Measurements from ENCODE around the gene CD164.
"Not testable (repeated sequence)": the region's sequence is repeated elsewhere in the genome, so short reads cannot be mapped to it uniquely, and the experiment has no call there.

CD164 gene

DNA sequence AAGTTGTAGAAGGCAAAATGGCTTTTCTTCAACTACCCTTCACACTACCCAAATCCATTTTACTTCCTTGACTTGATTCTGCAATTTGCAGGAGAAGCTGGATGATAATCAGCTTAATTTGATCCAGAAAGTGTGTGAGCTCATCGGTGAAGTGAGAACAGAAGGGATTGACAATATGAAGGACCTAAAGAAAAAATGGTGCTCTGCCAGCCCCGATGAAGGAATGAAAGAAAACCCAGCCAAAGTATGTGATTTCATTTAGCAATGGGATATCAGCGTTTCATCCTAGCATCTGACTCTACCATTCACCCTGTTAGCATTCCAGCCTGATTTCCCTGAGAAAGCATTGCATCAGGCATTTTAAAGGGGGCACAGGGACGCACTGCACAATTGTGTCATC, 41.5 kb downstream of the CD164 start:
- no peak for DNase-seq

- no peak for DNase-seq
Measured at GRCh38 chr6:109339906-109340678, 42.2 kb downstream of the CD164 start.

DNA sequence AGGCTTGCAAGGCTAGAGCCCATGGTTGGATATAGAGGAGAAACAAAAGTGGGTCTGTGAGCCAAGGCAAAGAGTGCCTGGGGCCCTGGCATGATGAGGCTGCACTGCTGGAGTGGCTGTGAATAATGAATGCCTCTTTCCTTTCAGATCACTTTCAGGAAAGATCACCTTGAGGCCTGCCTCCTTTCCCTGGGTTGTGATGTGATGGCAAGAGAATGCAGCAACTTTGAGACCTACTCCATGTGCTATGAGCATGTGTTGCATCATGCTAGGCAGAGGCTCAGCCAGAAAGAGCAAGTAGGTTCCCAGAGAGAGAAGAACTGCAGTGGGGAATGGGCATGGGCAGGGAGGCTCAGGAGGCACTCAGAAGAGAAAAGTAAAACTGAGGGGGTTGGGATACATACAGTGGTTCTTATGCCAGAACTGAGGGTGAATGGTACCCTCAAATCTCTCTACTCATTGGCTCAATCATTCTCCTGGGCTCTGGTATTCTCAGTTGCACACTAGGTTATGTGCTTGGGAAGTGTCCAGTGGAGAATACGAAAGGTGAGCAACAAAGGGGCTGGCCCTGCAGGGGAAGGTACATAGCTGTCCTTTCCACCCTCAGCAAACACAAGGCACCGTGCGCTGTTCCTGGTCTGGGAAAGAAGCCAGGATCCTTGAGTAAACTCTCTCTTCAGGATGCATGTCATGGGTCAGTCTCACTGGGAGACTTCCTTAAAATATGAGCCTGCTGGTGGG, 45.9 kb downstream of the CD164 start:
- no peak for DNase-seq

- DNase-seq = not testable (repeated sequence)
Measured at GRCh38 chr6:109333870-109334269, 48.4 kb downstream of the CD164 start.

- DNase-seq = no peak
Measured at GRCh38 chr6:109332748-109333147, 49.5 kb downstream of the CD164 start.

DNA sequence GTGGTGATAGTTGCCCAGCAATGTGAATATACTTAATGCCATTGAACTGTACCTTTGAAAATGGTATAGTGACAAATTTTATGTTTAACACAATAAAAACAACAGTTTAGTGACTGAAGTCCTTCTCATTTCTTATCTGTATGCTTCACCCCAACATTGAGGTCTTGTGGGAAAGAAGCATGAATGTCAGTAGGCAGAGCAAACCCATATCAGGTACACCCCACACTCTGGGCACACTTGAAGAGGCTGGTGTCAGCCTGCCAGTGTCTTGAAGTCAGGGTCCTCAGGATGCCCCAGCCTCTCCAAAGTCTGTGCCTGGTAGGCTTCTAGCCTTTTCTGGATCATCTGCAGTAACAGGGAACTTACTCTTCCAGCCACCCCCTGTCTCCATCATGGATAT, 51.2 kb downstream of the CD164 start:
- no peak for DNase-seq

DNA sequence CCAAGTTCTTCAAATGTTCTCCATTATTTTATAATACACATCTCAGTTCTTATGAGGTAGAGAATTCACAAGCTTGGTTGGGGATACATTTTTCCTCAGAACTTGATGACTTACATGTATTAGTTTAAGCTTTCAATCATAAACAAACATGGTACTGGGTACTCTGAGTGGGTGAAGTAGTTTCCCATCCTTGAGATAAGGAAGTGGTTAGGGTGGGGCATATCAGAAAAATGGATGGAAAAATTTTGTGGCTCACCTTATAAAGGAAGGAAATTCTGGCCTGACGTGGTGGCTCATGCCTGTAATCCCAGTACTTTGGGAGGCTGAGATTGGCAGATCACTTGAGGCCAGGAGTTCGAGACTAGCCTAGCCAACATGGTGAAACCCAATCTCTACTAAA, 52.0 kb downstream of the CD164 start:
- no peak for DNase-seq

DNA sequence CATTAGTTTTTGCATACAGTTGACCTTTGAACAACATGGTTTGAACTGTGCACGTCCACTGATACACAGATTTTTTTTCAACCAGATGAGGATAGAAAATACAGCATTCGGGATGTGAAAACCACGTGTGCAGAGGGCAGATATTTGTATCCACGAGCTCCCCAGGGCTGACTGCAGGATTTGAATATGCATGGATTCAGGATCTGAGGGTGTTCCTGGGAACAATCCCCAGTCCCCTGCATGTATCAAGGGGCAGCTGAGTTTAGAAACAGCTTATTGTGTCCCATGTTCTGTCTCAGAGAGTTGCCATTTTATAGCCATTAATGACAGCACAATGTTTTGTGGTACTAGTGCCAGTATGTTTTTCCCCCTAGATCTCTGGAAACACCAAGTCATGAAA, 53.6 kb downstream of the CD164 start:
- DNase-seq = no peak

DNA sequence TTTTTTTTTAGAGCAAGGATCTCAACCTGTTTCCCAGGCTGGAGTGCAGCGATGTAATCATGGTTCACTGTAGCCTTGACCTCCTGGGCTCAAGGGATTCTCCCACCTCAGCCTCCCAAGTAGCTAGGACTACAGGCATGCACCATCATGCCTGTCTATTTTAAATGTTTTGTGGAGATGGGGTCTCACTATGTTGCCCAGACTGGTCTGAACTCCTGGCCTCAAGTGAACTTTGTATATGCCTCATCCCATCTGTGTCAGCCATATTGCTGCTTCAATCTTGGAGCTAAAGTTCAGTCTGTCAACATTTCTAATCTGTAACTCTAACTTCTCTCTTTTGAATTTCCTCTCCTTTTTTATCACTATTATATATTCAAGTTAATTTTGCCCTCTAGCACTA, 54.3 kb downstream of the CD164 start:
- no peak for DNase-seq

GRCh38 chr6:109327491-109327890, 54.8 kb downstream of the CD164 start:
- DNase-seq = no peak

- no peak for DNase-seq
Measured at GRCh38 chr6:109326351-109326750, 55.9 kb downstream of the CD164 start.

DNA sequence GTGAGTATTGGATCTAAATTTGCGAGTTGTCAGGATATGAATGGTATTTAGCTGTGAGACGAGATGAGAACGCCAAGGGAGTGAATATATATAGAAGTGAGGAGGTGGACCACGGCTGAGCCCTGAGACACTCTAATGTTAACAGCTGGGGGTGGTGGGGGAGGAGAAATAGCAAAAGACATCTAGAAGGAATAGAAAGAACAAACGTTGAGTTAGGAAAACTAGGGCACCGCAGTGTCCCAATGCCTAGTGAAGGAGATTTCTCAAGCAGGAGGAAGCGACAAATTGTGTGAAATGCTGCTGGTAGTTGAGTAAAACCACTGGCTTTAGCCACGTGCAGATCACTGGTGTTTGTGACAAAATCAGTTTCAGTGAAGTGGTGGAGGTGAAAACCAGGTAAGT, 56.9 kb downstream of the CD164 start:
- no peak for DNase-seq

DNA sequence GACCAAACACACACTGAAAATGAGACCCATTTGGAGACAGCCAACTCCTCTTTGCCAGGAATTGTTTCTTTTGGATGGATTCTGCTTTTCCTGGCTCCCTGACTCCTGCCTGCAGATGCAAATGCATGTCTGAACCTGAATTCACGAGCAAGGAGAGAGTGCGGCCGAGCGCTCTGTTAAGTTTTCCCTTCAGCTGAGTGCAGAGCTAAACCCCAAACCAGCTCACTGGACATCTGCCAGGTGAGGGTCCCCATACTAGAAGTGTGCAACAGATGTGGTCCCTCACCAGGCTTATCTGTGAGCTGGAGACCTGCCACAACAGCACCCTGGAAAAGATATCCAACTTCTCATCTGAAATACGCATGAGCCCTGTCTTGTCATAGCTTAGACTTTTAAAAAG, 59.0 kb downstream of the CD164 start:
- no peak for DNase-seq

DNA sequence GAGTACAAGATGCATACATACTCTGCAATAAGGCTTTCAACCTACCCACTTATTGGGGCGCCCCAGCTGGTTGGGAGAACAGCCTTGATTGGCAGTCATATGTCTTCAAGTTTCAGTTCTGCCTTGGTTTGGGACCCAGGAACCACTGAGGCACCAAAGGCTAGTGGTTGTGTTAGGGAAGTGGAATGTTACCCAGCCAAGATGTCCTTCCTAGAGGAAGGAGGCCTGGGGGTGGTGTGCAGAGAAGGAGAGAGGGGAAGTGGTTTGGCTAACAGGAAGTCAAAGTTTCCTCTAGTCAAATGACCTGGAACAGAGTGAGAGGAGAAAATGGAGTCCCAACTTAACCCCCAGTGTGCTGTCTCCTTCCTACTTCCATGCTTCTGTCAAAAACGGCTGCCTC, 59.4 kb downstream of the CD164 start:
- no peak for DNase-seq

GRCh38 chr6:109321752-109322151, 60.5 kb downstream of the CD164 start:
- DNase-seq = no peak

- DNase-seq = no peak
Measured at GRCh38 chr6:109320072-109320471, 62.2 kb downstream of the CD164 start.

GRCh38 chr6:109318328-109318876, 63.9 kb downstream of the CD164 start:
- no peak for DNase-seq

DNA sequence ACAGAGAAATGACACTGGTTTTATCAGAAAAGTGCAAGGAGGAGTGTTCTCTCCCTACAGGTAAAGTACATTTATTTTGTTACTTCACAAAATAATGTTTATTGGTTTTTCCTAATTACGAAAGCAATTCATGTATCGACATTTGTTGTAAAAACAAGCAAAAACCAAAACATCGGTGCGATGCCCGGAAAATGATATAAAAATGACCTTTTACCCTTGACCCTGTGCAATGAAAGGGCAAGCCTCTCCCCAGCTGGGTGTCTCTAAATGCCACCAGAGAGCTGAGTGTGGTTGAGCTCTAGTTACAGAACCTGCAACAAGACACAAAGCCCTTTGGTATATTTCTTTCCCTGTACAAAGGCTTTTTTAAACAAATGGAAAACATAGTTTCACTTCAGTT, 65.4 kb downstream of the CD164 start:
- no peak for DNase-seq
